NCI-H1436 treated with DMSO at 0.1 percent for 48 hours (cell line): Measurements from ENCODE around the gene ALPI.

Experiments used
- DNase-seq: peaks from one replicate; lab custom pipeline; 2025; lab: John Stamatoyannopoulos, UW

ALPI gene

GRCh38 chr2:232501794-232502390 lies 45.9 kb downstream of the ALPI start:
- no peak for DNase-seq

GRCh38 chr2:232502511-232502910 lies 46.6 kb downstream of the ALPI start:
- no peak for DNase-seq

GRCh38 chr2:232502911-232503808 lies 47.2 kb downstream of the ALPI start:
- no peak for DNase-seq

GRCh38 chr2:232503809-232504323 lies 47.9 kb downstream of the ALPI start:
- DNase-seq, result no peak

- DNase-seq, result no peak
Observed at GRCh38 chr2:232504438-232504837, 48.5 kb downstream of the ALPI start.

- no peak for DNase-seq
Observed at GRCh38 chr2:232505856-232506255, 49.9 kb downstream of the ALPI start.

- no peak for DNase-seq
Observed at GRCh38 chr2:232506709-232507108, 50.8 kb downstream of the ALPI start.

- no peak for DNase-seq
Observed at GRCh38 chr2:232508251-232508650, 52.3 kb downstream of the ALPI start.
